Heart right ventricle (tissue), 16 donors: ENCODE measurements around the gene UBASH3B. TPM values are rescaled to one million over a fixed set of nuclear protein-coding genes. Genes with fewer than 3 reads are reported as not detected.

Experiments used
- ATAC-seq, 8 donors: fragments of 200-7000 bp; cut with Tn5 transposase; one replicate each; pipeline ENCODE4 v1.9.1; 2020; ENCODE audit warnings: mild to moderate bottlenecking in 8 of 8, moderate library complexity in 8 of 8, moderate number of reproducible peaks in 1 of 8
- DNase-seq, 2 donors: peaks; one replicate each; pipeline ENCODE4 v3.0.0-alpha.2; 2020
- H3K27ac ChIP-seq, 10 donors: fragments of 200-600 bp; sonication (generic) in 2 of 10; one replicate each; pipeline versions ENCODE4 v1.5.0 to v1.8.0; 2020 to 2022; ENCODE audit warnings: mild to moderate bottlenecking in 3 of 10
- H3K27me3 ChIP-seq, 7 donors: fragments of 200-600 bp; one replicate each; pipeline ENCODE4 v1.8.0; 2021 to 2022; ENCODE audit warnings: mild to moderate bottlenecking in 2 of 7
- H3K36me3 ChIP-seq, 9 donors: fragments of 200-600 bp; sonication (generic) in 1 of 9; one replicate each; pipeline versions ENCODE4 v1.5.0 to v1.8.0; 2020 to 2022; ENCODE audit warnings: mild to moderate bottlenecking in 2 of 9
- H3K4me1 ChIP-seq, 9 donors: fragments of 200-600 bp; sonication (generic) in 1 of 9; one replicate each; pipeline versions ENCODE4 v1.5.0 to v1.8.0; 2020 to 2022; ENCODE audit warnings: mild to moderate bottlenecking in 4 of 9
- H3K4me3 ChIP-seq, 10 donors: fragments of 200-600 bp; sonication (generic) in 2 of 10; one replicate each; pipeline versions ENCODE4 v1.5.0 to v1.8.0; 2020 to 2022; ENCODE audit warnings: mild to moderate bottlenecking in 7 of 10, moderate library complexity in 2 of 10
- H3K9me3 ChIP-seq, 11 donors: fragments of 200-600 bp in 10 of 11; sonication (generic) in 2 of 11; one replicate each; pipeline versions ENCODE4 v1.5.0 to v1.8.0; 2013 to 2022; ENCODE audit warnings: mild to moderate bottlenecking in 2 of 11, control low read depth in 1 of 11, moderate library complexity in 1 of 11
- WGBS, 2 donors: extraction: QIAGEN DNeasy Blood & Tissue Kit; methylation state at CpG; one replicate each; pipeline ENCODE4 v1.1.7; 2013; ENCODE audit warnings: inconsistent platforms in 1 of 2; 5-methylcytosine and 5-hydroxymethylcytosine counted together
- intact Hi-C, 10 donors: fragments of 100-400 bp; cut with DNase I; formaldehyde crosslinking; loops; one replicate each; pipeline versions ENCODE4 v1.11.1 to v1.14.2; 2022
- polyA plus RNA-seq, 2 donors: library from polyadenylated mRNA; stranded (reverse); fragments of 200-250 nt; gene quantifications; one replicate each; pipeline ENCODE4 v1.2.3, GENCODE V29; 2013
- total RNA-seq, 10 donors: library from RNA; stranded (reverse); fragmentation: NEBNext Ultra II Directional in 3 of 10; extraction: Animal tissue kit (Norgen Biotek cat#: 25700) in 3 of 10; gene quantifications; one replicate each; pipeline versions ENCODE4 v1.2.1 to v1.2.4, GENCODE V29; 2021 to 2023
- TF ChIP-seq, protein P1 (sequence below), 9 donors: fragments of 200-600 bp; sonication (generic) in 2 of 9; IDR thresholded peaks; one replicate each; pipeline versions ENCODE4 v1.5.0 to v1.8.0; 2021 to 2022; ENCODE audit warnings: antibody characterized with exemption in 9 of 9, mild to moderate bottlenecking in 5 of 9, moderate library complexity in 1 of 9
- donor health status: Arrhythmogenic right ventricular cardiomyopathy.
- donor health status: ischemic (EF 13 %, LVEDD 7.1; RV severe dilation, severe dysfunction).
- donor health status: healthy with polysubstance abuse.
- donor health status: DM: no; HTN: yes; CAD: no.
- donor health status: DM: no; HTN: no; CAD: no.
- donor health status: ischemic (EF 25% LVEDD 6.9; RV normal size, moderate dysfunction).
- donor health status: ischemic (EF 25% LVEDD 5.7; RV mildly dilated, moderate dysfunction).
- donor health status: healthy.
- donor health status: DM: yes; HTN: yes; CAD: no.
- donor health status: Ischemic cardiomyopathy.
- donor health status: ischemic (EF 35%, LVEDD 5.7; RV mildly dilated, moderate dysfunction).
- donor health status: nonischemic (EF 11% LVEDD 7.7; RV severe dilation, severe dysfunction).
- donor health status: DM: yes; HTN: yes; CAD: no.
- donor health status: PGD.
- donor health status: ischemic (EF 29% LVEDD 5.4; RV normal size, mild dysfunction).
- donor health status: nonischemic (EF 23%, LVEDD 6.1; RV moderate dilation, normal function).

The UBASH3B gene
- total and polyA plus RNA-seq, 12 donors, result 0.51 to 8.0 (median 1.5) TPM

- Histone ChIP-seq H3K27me3 (no peaks in the 10 kb centered on the region), H3K36me3 (no peaks in the 10 kb centered on the region), H3K27ac (no peak overlapping the region), H3K4me1 (peaks cover 0 to 16% (median 0%) of the 10 kb centered on the region in 9 donors), H3K4me3 (no peak overlapping the region), H3K9me3 (no peaks in the 10 kb centered on the region)
- TF ChIP-seq, protein P1, sequence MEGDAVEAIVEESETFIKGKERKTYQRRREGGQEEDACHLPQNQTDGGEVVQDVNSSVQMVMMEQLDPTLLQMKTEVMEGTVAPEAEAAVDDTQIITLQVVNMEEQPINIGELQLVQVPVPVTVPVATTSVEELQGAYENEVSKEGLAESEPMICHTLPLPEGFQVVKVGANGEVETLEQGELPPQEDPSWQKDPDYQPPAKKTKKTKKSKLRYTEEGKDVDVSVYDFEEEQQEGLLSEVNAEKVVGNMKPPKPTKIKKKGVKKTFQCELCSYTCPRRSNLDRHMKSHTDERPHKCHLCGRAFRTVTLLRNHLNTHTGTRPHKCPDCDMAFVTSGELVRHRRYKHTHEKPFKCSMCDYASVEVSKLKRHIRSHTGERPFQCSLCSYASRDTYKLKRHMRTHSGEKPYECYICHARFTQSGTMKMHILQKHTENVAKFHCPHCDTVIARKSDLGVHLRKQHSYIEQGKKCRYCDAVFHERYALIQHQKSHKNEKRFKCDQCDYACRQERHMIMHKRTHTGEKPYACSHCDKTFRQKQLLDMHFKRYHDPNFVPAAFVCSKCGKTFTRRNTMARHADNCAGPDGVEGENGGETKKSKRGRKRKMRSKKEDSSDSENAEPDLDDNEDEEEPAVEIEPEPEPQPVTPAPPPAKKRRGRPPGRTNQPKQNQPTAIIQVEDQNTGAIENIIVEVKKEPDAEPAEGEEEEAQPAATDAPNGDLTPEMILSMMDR (IDR thresholded peaks at IDR 0.05), result no peak
- DNase-seq (no peak), ATAC-seq (no peak)
- intact Hi-C loops, result no loop called here
- WGBS, 2 donors, result 72 to 77% methylated on average over 6 of the region's 6 CpGs
Measured at GRCh38 chr11:122642971-122643370, 12.6 kb upstream of the UBASH3B start.

- ATAC-seq, result no peak
- TF ChIP-seq, protein P1 (IDR thresholded peaks at IDR 0.05), result no peak
- 95 to 98% methylated on average over 5 of the region's 5 CpGs for WGBS, 2 donors
Measured at GRCh38 chr11:122645847-122646246, 9.7 kb upstream of the UBASH3B start.

GRCh38 chr11:122646549-122647340, 8.8 kb upstream of the UBASH3B start:
- no peaks in the 10 kb centered on the region for H3K9me3 ChIP-seq
- no peaks in the 10 kb centered on the region for H3K36me3 ChIP-seq
- no peak overlapping the region for H3K27ac ChIP-seq
- intact Hi-C loops, result no loop called here
- WGBS, 2 donors, result 85 to 86% methylated on average over 6 of the region's 6 CpGs
- peaks cover 0 to 3% (median 0%) of the 10 kb centered on the region in 7 donors for H3K27me3 ChIP-seq
- H3K4me1 ChIP-seq, result peaks cover 0 to 21% (median 0%) of the 10 kb centered on the region in 9 donors
- DNase-seq (no peak), ATAC-seq (no peak)
- H3K4me3 ChIP-seq, result no peak overlapping the region
- TF ChIP-seq, protein P1 (IDR thresholded peaks at IDR 0.05), result no peak

More at GRCh38 chr11:122645847-122646246, 9.7 kb upstream of the UBASH3B start:
- Histone ChIP-seq H3K4me1 (peaks cover 0 to 21% (median 0%) of the 10 kb centered on the region in 9 donors), H3K9me3 (no peaks in the 10 kb centered on the region), H3K27me3 (peaks cover 0 to 3% (median 0%) of the 10 kb centered on the region in 7 donors), H3K4me3 (no peak overlapping the region), H3K27ac (no peak overlapping the region), H3K36me3 (no peaks in the 10 kb centered on the region)
- intact Hi-C loops, result no loop called here
- DNase-seq, result no peak

DNA sequence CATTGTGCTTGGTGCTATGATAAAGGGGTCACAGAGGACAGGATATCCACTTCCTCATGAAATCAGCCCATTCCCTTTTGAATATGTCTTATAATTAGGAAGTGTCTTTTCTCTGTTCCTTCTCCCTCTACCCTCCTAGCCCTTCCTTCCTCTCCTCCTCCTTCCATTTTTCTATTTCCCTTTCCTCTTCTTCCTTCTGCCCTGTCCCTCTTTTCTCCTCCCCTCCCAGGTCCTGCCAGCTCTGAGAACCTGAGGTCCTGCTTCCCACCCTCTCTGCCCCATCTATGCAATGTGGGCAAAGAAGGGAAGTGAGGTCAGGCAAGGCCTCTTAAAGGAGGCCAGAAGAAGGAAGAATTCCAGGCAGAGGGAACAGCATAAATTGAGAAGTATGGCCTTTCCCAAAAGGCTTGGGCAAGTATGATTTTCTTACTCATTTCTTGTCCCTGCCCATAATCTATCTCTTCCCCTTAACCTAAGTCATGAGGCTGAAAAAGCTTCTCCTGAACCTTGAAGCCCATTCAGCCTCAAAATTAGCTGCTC, 7.7 kb upstream of the UBASH3B start:
- ATAC-seq (no peak), DNase-seq (no peak)
- Histone ChIP-seq H3K9me3 (no peaks in the 10 kb centered on the region), H3K27ac (no peak overlapping the region), H3K4me1 (peaks cover 0 to 21% (median 0%) of the 10 kb centered on the region in 9 donors), H3K36me3 (no peaks in the 10 kb centered on the region), H3K27me3 (peaks cover 0 to 8% (median 4%) of the 10 kb centered on the region in 7 donors), H3K4me3 (no peak overlapping the region)
- TF ChIP-seq, protein P1 (IDR thresholded peaks at IDR 0.05), result no peak
- intact Hi-C loops, result no loop called here
